ENCODE measurements around the gene SLC5A4.
A peak's percentile ranks its signal among the peaks of the same experiment; 100 is the strongest.
"Not testable (repeated sequence)": the region's sequence is repeated elsewhere in the genome, so short reads cannot be mapped to it uniquely, and the experiment has no call there.

Gene SLC5A4

GRCh38 chr22:32255217-32255616 lies at the start of gene SLC5A4:
Gene SLC5A4, minus strand, starts transcription at chr22:32255347. Its CDS starts 18 bp downstream, at chr22:32255329.
- DNase-seq, result no peak

- DNase-seq, result not testable (repeated sequence)
Measured at GRCh38 chr22:32293921-32294320, 38.8 kb upstream of the SLC5A4 start.

DNA sequence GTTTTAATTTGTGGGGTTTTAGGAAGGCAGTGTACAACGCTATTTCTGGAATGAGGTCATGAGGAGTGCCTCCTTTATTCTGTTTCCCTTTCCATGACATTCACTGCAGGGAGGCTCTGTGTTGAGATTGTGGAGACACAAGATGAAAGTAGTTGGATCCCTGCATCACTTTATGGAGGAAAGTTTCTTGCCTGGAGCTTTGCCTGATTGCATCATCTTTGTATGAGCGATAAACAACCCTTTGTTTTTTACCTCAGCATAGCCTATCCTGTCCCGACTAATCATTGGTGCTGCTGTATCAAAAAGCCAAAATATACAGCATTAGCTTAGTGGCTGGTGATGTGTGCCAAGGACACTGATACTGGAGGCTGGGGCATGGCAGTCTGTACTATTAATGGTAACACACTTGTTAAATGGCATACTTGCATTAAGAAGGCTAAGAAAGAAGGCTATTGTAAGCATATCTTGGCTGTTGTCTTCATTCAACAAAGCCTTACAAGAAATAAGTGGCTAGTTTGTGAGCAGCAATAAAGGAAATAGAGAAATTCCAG lies 31.2 kb upstream of the SLC5A4 start:
- DNase-seq, result no peak

DNA sequence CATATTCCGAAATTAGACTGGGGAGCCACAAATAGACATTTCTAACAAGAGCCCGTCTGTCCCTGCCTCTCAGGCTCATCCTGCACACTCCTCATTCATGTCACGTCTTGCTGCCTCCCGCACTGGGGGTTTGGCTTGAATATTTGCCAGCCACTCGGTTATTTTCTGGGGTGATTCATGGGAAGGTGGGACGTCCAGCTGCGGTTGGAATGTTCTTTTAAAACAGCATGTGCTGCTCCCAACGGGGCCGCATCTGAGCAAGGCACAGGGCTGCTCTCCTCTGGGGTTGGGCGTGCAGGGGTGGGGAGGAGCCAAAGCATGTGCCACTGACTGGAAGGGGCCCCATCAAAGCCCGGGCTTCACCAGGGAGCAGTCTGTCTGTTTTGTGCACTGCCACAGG lies 25.9 kb upstream of the SLC5A4 start:
- DNase-seq, result no peak

GRCh38 chr22:32275353-32275752 lies 20.2 kb upstream of the SLC5A4 start:
- DNase-seq, result not testable (repeated sequence)

- no peak for DNase-seq
Measured at GRCh38 chr22:32271389-32271788, 16.2 kb upstream of the SLC5A4 start.

DNA sequence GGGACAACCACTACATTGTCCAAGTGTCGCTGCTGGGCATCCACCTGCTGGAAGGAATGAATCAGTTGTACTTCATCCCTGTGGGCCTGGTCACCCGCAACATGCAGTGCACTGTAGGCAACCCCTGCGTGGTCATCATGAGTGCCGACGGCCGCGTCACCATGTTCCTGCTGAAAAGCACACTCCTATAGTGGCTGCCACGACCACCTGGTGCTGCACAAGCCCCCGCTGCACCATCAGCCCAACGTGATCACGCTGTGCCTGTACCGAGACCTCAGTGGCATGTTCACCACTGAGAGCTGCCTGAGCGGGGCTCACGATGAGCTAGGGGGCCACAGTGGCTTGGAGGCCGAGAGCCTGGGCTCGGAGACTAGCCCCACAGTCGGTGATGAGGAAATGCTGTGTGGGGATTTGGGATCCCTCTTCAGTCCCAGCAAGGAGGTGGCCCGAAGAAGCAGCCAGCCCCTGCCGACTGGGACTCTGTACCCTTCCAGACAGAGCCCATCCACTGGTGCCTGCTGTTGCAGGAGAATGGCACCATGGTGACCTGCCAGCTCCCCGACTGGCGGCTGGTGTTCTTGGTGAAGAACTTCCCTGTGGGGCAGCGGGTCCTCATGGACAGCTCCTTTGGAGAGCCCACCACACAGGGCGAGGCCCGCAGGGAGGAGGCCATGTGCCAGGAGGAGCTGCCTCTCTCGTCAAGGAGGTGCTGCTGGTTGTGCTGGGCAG lies 15.7 kb upstream of the SLC5A4 start:
- no peak for DNase-seq

DNA sequence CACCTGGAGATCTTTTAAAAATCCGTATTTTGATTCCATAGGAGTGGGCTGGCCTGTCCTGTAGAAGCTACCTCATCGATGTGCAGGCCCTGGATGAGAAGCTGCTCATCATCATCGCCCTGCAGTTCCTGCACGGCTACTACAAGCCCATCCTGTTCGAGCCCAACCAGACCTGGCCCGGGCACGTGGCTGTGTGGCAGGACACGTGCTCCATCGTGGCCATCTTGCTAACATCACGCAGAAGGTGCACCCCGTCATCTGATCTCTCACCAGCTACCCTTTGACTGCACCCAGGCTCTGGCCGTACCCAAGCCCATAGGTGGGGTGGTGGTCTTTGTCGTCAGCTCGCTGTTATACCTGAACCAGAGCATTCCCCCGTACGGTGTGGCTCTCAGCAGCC lies 14.2 kb upstream of the SLC5A4 start:
- no peak for DNase-seq

DNA sequence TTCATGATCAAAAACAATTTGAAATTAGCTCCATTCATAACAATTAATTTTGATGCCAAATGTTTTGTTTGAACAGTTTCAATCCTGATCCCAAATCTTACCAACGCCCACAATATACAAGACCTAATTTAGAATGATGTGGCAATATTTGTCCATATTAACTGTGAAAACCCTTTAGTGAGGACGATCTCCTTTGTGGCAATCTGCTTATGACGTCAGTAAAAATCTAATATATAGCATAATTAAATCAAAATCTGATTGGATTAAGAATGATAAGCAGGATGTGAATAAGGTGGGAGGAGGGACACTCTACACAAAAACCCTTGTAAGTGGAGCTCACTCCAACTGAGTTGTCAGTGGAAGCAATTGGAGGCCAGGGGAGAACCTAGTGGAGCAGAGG lies 11.9 kb upstream of the SLC5A4 start:
- no peak for DNase-seq

DNA sequence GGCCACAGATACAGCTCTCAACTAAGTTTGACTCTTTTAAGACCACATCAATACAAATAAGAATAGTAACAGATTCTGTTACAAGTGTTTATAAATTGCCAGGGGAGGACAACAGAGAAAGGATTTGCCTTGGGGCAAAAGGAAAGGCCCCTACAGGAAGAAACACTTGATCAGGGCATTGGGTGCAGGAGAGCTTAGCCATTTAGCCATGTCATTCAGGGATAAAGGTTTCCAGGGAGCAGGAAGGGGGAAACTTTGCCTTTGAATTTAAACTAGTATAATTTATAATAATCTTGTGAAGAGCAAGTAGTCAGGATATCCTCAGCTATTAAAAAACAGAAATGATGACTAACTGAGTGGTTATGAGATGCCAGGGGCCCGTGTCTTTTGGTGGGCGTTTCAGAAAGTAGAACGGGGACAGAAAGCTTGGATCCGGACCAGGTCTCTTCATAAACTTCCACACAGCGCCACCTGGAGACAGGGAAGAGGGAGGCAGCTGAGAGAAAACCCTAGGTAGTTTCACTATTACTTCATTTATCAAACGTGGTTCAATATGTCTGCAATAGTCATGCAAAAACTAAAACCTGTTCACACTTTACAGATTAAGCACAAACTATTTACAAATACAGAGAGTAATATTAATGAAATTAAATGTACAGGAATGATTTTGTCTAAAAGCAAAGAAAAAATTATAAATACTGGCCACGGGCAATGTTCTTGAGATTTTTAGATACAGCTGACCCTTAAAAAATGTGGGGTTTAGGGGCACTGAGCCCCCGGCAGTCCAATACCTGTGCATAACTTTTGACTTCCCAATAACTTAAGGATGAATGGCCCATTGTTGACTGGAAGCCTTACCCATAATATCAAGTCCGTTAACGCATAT lies 11.0 kb upstream of the SLC5A4 start:
- peak; percentile 56 for DNase-seq

DNA sequence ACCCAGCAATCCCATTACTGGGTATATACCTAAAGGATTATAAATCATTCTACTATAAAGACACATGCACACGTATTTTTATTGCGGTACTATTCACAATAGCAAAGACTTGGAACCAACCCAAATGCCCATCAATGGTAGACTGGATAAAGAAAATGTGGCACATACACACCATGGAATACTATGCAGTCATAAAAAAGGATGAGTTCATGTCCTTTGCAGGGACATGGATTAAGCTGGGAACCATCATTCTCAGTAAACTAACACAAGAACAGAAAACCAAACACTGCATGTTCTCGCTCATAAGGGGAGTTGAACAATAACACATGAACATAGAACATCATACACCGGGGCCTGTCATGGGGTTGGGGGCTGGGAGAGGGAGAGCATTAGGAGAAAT lies 8.5 kb upstream of the SLC5A4 start:
- DNase-seq, result not testable (repeated sequence)

- no peak for DNase-seq
Measured at GRCh38 chr22:32261306-32261705, 6.2 kb upstream of the SLC5A4 start.

DNA sequence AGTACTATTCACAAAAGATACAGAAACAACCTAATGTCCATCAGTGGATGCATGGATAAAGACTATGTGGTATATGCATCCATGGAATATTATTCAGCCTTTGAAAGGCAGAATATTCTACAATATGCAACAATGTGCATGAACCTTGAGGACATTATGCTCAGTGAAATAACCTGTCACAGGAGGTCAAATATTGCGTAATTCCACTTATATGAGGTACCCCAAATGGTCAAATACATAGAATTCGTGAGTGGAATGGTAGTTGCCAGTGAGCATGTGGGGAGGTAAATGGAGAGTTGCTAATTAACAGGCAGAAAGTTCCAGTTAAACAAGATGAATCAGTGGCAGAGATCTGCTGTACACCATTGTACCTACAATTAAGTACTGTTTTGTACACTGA lies 3.6 kb upstream of the SLC5A4 start:
- no peak for DNase-seq

GRCh38 chr22:32255726-32256125 lies 579 bp upstream of the SLC5A4 start:
- DNase-seq, result no peak

DNA sequence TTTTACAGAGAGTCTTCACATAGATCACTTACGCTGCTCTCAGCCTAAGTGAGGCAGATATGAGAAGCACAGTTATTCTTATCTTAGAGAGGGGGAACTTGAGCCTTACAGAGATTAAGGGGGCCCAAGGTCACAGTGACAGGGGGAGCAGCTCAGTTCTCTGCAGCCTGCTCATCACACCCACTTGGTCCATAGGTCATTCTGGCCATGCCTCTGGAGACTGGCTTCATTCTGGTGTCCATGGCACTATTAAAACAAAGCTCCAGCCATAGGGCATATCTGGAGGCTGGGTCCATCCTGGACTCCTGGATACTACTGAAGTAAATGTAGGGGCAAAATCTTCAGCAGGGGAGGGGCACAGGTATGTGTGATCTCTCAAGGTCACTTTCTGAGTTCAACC lies 5.9 kb downstream of the SLC5A4 start:
- no peak for DNase-seq

GRCh38 chr22:32248276-32248675 lies 6.9 kb downstream of the SLC5A4 start:
- no peak for DNase-seq

- no peak for DNase-seq
Measured at GRCh38 chr22:32246166-32246565, 9.0 kb downstream of the SLC5A4 start.

- DNase-seq, result no peak
Measured at GRCh38 chr22:32245042-32245441, 10.1 kb downstream of the SLC5A4 start.

DNA sequence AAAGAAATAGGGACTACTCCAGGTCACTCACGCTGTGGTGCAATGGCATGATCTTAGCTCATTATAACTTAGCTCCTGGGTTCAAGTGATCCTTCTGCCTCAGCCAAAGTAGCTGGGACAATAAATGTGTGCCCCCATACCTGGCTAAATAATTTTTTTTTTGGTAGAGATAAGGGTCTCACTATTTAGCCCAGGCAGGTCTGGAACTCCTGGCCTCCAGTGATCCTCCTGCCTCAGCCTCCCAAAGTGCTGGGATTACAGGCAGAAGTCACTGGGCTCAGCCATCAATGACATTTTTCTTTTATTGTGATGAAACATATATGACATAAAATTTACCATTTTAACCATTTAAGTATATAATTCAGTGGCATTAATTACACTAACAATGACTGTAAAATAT lies 10.6 kb downstream of the SLC5A4 start:
- DNase-seq, result no peak

DNA sequence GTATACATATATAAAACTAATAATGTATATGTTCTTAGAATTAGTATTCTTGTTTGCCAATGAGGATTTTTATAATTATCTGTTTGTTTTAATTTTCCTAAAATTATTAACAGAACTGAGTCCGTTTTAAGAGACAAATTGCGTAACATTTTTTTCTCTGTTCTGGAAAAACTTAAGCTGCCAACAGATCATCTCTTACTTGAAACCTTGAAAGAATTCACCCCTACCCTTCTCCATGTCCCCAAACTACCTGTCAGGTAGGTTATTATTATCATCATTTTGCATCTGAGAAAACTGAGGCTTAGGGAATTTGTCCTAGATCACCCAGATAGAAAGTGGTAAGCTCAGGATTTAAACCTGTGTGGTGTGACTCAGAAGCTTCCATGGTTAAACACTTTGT lies 14.7 kb downstream of the SLC5A4 start:
- no peak for DNase-seq

DNA sequence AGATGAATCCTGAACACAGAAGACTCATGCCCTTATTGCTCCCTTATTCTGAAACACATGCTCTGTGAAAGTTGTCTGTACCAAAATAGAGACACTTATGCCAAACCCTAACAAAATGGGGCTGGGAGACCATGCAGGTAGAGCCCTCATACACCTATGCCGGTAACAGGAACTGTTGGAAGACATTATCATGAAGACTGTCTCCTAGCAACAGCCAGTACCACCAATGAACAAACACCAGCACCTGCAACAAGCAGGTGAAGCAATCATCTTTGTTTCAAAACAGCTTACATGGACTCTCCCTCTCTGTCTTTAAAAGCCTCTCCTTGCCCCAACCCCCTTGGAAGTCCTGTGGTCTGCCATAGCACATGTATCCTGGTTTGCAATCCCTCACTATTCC lies 17.2 kb downstream of the SLC5A4 start:
- no peak for DNase-seq

GRCh38 chr22:32236970-32237369 lies 18.2 kb downstream of the SLC5A4 start:
- no peak for DNase-seq

DNA sequence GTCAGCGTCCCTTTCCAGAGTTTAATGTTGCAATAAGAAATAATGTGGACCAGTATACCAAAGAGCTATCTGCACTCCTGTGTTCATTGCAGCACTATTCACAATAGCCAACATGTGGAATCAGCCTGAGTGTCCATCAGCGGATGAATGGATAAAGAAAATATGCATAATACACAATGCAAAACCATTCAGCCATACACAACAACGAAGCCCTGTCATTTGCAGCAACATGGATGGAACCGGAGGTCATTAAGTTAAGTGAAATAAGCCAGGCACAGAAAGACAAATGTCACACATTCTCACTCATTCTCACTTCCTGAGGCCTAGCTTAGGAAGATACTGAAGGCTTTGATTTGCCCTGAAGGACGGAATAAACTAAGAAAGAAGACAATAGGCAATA lies 22.1 kb downstream of the SLC5A4 start:
- no peak for DNase-seq

All from KG1 (cell line).